Stimulated activated CD8-positive, alpha-beta memory T cell treated with anti-CD3 and anti-CD28 coated beads, Interleukin-4, amount 100 ng/mL, for 1 hour (primary cell): Measurements from ENCODE around the gene RPRD1B.
"Not testable (repeated sequence)": the region's sequence is repeated elsewhere in the genome, so short reads cannot be mapped to it uniquely, and the experiment has no call there.

Source experiments
- DNase-seq, 2 donors: peaks; one replicate each; pipeline ENCODE4 v3.0.0-alpha.2; 2020; ENCODE audit warnings: low read depth in 2 of 2, low spot score in 1 of 2

The RPRD1B gene

DNA sequence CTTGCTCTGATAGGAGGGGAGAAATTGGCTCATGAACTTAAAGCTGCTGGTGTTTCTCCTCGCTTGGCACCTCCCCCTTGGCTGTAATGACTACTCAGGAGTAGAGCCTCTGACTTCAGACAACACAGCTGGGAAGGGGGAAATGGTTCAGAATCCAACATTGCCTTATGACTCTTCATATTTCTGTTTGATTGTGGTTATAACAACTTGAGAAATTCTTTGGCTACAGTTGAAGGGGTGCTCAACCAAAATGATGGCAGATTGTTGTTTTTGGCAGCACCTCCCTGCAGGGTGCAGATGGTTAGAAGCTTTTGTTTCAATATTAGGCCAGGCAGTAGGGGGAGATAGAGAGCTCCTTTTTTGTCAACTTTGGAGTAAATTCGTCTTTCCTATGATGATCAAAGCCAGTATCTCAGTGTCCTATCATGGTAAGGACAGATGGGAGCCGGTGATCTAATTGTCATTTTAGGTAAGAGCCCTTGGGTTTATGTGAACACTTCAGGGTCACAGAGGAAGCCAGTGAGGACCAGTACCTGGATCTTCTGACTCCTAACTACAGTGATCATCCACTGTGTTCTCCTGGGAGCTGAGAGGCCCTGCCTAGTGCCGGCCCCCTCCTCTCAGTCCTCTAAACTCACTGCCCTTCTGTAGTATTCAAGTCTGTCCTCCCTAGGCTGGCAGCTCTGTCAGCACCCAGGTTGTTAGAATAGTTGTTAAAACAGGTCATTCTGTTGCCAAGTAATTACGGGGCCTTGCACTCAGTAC lies 39.9 kb downstream of the RPRD1B start:
- DNase-seq = no peak

DNA sequence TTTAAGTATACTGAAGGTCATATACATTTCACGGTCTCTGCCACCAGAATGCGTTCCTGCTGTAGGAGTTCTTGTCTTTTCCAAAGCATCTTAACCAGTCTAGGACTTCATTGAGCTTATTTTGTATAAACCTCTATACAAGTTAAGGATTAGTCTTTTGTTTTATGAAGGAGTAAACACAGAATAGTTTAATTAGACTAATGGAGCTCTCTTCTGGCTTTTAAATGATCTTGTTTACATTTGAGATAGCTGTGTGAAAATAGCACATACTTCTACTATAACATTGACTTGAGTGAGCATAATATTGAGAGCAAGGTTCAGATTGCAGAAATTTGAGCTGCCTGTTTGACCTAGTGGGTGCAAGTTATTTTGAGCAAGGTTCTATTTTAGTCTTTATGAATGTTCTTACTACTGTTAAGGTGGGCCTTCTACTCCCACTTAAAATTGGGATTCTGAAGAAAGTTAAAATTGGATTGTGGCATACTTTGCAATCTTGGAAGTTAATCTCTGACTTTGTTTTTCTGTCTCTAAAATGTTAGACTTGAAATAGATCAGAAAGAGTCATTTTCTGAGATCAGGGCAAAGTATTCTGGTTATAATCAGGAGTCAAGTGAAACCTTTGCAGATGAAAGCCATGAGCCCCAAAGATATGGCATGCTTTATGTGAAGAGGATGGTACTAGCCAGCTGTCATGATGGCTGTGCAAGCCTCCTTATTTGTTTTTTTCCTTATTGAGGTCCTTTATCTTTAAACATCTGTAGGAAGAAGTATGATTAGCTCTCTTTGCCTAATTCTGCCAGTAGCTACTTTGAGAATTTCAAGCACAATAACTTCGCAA lies 41.8 kb downstream of the RPRD1B start:
- DNase-seq = no peak

DNA sequence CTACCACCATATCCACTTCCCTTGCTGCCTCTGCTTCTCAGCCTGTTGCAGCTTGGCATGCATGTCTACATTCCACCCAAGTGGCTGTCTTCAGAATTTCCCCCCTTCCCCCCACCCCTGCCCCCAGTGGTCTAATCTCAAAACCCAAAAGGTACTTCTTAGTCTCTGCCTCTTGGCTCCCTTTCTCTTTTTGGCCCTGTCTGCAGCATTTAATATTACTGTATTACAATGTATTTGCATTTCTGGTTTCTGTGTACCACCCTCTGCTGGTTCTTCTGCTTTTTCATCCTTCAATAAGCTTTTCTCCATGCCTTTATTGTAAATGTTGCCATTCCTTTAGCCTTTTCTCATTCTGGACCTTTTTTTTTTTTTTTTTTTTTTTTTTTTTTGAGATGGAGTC lies 43.0 kb downstream of the RPRD1B start:
- DNase-seq = no peak

DNA sequence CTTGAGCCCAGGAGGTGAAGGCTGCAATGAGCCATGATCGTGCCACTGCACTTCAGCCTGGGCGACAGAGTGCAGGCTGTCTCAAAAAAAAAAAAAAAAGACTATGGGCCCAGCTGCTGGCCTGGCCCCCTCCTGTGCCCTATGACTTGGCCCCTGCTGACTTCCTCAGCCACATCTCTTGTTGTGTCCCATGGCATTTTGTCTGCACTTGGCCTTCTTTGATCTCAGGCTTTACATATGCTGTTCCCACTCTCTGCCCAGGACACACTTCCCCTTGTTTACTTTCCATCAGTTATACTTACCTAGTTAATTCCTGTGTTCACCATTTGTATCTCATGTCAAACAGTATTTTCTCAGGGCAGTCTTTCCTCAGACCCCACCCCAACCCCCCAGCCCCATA lies 44.5 kb downstream of the RPRD1B start:
- DNase-seq = no peak

DNA sequence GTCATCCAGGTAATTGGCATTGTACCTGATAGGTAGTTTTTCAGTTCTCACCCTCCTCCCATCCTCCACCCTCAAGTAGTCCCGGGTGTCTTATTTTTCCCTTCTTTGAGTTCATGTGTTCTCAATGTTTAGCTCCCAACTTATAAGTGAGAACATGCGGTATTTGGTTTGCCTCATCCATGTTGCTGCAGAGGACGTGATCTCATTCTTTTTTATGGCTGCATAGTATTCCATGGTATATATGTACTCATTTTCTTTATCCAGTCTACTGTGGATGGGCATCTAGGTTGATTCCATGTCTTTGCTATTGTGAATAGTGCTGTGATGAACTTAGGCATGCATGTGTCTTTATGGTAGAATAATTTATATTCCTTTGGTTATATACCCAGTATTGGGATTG lies 45.8 kb downstream of the RPRD1B start:
- no peak for DNase-seq

DNA sequence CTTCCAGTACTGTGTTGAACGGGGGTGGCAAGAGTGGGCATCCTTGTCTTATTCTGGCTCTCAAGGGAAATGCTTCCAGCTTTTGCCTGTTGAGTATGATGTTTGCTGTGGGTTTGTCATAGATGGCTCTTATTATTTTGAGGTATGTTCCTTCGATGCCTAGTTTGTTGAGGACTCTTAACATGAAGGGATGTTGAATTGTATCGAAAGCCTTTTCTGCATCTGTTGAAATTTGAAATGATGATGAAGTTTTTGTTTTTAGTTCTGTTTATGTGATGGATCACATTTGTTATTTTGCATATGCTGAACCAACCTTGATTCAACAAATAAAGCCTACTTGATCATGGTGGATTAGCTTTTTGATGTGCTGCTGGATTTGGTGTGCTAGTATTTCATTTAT lies 48.0 kb downstream of the RPRD1B start:
- DNase-seq = no peak

DNA sequence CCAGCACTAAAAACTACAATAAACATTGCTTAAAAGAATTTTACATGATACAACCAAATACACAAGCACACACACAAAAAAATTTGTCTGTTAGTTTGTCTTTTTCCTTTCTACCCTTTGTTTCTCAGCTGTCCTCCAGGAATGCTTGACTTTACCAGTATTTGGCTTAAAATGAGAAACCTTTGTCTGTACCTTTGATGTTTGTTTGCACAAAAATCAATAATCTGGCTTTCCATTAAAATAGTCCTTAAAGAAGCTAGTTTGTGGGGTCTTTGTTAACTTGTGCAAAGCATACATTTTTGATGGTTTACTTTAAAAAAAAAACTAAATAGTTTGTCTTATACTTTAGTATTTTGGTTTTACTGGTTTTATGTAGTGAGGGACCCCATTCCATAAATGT lies 49.3 kb downstream of the RPRD1B start:
- DNase-seq = no peak

- DNase-seq = no peak
Observed at GRCh38 chr20:38083338-38084048, 49.9 kb downstream of the RPRD1B start.

GRCh38 chr20:38084425-38084951 lies 50.9 kb downstream of the RPRD1B start:
- no peak for DNase-seq

GRCh38 chr20:38085026-38085425 lies 51.5 kb downstream of the RPRD1B start:
- no peak for DNase-seq

DNA sequence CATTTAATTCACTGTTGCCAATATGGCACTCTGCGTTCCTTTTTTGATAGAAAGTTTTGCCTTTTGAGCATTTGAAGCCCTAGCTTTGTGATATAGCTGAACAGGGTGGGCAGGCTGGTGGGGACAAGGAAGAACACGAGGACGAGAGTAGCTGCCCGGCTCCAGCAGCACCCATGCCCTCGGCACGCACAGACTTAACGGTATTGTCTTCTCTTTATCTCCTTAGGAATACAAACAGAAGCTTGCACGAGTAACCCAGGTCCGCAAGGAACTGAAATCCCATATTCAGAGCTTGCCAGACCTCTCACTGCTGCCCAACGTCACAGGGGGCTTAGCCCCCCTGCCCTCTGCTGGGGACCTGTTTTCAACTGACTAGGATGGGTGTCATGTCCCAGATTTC lies 56.0 kb downstream of the RPRD1B start:
- DNase-seq = no peak

- no peak for DNase-seq
Observed at GRCh38 chr20:38090061-38090460, 56.5 kb downstream of the RPRD1B start.

GRCh38 chr20:38091441-38092216 lies 58.1 kb downstream of the RPRD1B start:
- DNase-seq = no peak

DNA sequence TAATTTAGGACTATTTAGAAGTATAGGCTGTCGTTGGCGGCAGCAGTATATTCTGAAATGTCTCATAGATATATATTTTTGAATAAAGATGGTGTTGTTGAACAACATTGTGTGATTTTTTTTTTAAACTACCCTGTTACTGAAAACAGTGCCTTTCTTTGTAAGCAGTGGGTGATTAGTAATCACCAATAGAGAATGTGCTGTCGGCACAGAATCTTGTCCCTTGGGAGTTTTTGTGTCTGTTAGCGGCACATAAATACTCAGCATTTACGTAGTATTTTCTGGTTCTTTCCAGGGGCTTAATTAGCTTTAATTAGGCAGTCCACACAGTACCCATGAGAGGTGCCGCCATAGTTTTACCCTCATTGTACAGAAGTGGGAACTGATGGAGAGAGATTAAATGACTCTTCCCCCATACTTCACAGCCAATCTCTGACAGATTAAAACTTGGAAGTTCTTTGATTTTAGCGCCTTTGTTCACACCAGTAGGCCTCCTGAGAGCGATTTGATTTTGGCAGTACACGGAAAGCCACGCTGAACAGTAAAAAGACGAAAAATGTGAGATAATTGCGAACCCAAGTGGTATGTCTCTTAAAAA lies 58.8 kb downstream of the RPRD1B start:
- no peak for DNase-seq

DNA sequence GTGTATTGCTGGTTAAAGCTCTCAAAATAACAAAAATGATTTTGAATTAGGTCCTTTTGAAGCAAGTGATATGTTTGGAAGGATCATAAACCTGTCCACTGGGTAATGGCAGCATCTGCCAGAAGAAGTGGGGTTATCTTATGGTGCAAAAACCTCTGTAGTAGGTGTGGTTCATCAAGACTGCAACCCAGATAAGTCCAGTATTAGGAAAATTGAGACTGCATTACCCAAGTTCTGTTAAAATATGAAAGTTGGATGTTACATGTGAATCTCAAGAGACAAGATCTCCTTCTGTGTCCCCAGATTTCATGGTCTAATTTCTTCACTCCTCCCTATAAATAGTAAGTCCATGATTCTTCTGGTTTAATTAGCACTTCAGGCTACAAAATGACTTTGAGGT lies 59.4 kb downstream of the RPRD1B start:
- DNase-seq = no peak

DNA sequence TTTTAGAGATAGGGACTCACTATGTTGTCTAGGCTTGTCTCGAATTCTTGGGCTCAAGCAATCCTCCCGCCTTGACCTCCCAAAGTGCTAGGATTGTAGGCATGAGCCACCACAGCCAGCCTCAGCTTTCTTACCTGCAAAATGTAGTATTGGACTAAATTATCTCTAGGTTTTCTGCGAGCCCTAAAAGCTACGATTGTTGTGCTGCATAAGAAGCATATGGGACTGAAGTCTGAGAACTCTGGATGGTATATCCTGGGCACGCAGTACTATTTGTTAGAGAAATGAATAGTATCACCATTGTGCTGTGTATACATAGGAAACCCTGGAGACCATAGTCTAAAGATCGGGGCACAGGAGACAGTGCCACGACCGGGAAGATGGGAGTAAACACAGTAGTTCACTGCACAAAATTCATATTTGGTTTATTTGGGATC lies 60.1 kb downstream of the RPRD1B start:
- no peak for DNase-seq

DNA sequence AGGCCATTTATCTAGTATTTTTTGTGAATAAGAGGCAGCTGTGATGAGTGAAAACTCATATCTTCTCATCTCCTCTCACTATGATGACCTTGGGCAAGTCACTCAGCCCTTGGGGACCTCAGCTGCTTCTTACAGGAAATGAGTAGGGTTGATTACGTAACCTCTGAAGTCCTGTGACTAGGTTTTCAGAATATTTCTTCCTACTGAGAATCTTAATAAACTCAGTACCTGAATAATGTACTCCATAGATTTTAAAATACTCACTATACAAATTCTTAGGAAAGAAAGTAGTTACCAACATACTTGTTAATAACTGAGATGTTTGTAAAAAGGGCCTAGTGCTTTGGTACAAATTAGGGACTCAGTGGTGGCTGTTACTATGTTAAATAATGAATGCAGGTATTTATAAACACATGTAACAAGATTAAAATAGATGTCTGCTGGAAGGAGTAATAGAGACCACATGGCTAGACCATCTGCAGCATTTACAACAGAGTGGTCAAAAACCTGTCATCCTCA lies 60.9 kb downstream of the RPRD1B start:
- DNase-seq = peak in 1 of 2 donors; percentile 8

DNA sequence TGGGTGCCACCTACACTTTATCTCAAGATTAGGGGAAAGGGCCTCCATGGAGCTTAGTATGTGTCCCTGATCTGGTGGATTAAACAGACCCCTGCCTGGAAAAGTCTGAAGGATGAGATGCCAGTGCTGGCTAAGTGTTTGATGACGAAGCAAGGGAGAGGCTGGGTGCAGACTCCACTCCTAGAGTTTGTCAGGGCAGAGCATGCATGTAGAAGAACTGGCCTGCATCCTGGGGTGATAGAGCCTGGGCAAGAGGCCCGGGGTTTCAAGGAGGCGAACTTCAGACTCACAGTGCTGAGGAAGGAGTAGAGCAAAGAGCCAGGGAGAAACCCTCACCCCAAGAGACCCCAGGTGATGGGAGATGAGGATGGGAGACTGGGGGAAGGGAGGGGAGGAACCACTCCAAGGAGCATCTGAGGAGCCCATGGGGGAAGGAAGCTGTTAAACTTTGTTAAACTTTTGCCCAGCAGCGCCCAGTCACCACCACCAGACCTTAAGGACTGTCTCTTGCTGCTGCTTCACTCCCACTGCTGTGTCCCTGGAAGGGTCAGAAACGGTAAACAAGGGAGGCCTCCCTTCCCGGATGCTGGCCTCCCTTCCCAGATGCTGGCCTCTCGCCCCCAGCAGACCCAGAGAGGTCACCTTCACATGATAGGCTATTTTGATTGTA lies 61.6 kb downstream of the RPRD1B start:
- DNase-seq = no peak

DNA sequence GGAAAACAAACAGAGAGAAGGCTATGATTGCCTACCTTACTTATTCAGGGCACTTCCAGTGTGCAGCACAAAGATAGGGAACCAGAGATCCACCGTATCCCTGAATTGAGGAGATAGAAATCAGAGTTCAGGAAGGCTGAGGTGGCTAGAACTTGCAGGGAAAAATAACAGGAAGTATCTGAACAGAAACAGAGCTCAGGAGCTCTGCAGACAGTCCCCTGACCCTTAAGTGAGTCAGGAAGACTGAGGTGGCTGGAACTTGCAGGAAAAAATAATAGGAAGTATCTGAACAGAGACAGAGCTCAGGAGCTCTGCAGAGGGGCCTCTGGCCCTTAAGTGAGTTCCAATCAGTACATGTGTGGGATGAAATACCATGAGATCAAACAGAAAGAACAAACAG lies 65.4 kb downstream of the RPRD1B start:
- DNase-seq = no peak

DNA sequence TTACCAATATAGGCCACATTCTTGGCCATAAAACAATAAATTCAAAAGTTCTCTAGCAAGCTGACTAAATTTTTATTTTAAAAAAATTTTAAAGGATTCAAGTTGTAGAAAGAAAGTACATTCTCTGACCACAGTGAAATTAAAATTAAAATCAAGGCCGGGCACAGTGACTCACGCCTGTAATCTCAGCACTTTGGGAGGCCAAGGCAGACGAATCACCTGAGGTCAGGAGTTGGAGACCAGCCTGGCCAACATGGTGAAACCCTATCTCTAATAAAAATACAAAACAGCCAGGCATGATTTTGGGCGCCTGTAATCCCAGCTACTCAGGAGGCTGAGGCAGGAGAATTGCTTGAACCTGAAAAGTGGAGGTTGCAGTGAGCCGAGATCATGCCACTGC lies 68.7 kb downstream of the RPRD1B start:
- not testable (repeated sequence) for DNase-seq
